Transverse colon (tissue), 3 donors: ENCODE data around the gene SP2.

ENCODE experiments used
- CTCF ChIP-seq, 5 experiments: fragments of 200-600 bp in 3 of 5; fragments of 450-650 bp in 2 of 5; sonication (generic) in 3 of 5; IDR thresholded peaks; 1 replicate in 2 of 5; 2 replicates in 3 of 5; pipeline ENCODE4 v1.5.1; 2016 to 2017; ENCODE audit warnings: antibody characterized with exemption in 5 of 5, inconsistent platforms in 3 of 5, mild to moderate bottlenecking in 2 of 5, moderate library complexity in 1 of 5
- POLR2A ChIP-seq: fragments of 450-650 bp; IDR thresholded peaks from one replicate; pipeline ENCODE4 v1.6.1; 2016; ENCODE audit warnings: antibody characterized with exemption, mild to moderate bottlenecking, moderate library complexity

- TF ChIP-seq CTCF (IDR thresholded peaks at IDR 0.05) = no peak
- TF ChIP-seq POLR2A = no peak
These were observed 21.5 kb downstream of the SP2 start for GRCh38 chr17:47917581-47917980.
